Osteocyte (in vitro differentiated cells): ENCODE data around the gene CYSTM1. TPM values are rescaled to one million over a fixed set of nuclear protein-coding genes. Genes with fewer than 3 reads are reported as not detected.

ENCODE experiments used
- DNase-seq: peaks from one replicate; pipeline ENCODE4 v3.0.0; 2021; ENCODE audit warnings: mixed read lengths; ENCODE audit not compliant: unreplicated experiment; ENCODE audit errors: extremely low spot score
- H3K27ac Mint-ChIP-seq: one replicate; pipeline ENCODE4 v1.8.0; 2021; ENCODE audit warnings: mild to moderate bottlenecking, mixed read lengths; ENCODE audit not compliant: unreplicated experiment
- H3K27me3 Mint-ChIP-seq: one replicate; pipeline ENCODE4 v1.8.0; 2021; ENCODE audit warnings: mixed read lengths; ENCODE audit not compliant: unreplicated experiment
- H3K36me3 Mint-ChIP-seq: one replicate; pipeline ENCODE4 v1.8.0; 2021; ENCODE audit warnings: mixed read lengths; ENCODE audit not compliant: unreplicated experiment
- H3K4me1 Mint-ChIP-seq: one replicate; pipeline ENCODE4 v1.8.0; 2021; ENCODE audit warnings: mixed read lengths; ENCODE audit not compliant: unreplicated experiment
- H3K4me3 Mint-ChIP-seq: one replicate; pipeline ENCODE4 v1.8.0; 2021; ENCODE audit warnings: mild to moderate bottlenecking, moderate library complexity, mixed read lengths; ENCODE audit not compliant: unreplicated experiment
- H3K9me3 Mint-ChIP-seq: one replicate; pipeline ENCODE4 v1.8.0; 2021; ENCODE audit warnings: mixed read lengths; ENCODE audit not compliant: unreplicated experiment
- total RNA-seq: library from RNA; stranded (reverse); gene quantifications from 2 replicates; pipeline ENCODE4 v1.2.1, GENCODE V29; 2021
- TF ChIP-seq, protein P1 (sequence below): fragments of 200-600 bp; sonication (generic); IDR thresholded peaks from 2 replicates; pipeline ENCODE4 v1.5.0; 2021; ENCODE audit warnings: antibody characterized with exemption, mild to moderate bottlenecking, moderate library complexity

Gene CYSTM1
- total RNA-seq, 1 donor from 2014 or later: 26.7 TPM

- TF ChIP-seq, protein P1, sequence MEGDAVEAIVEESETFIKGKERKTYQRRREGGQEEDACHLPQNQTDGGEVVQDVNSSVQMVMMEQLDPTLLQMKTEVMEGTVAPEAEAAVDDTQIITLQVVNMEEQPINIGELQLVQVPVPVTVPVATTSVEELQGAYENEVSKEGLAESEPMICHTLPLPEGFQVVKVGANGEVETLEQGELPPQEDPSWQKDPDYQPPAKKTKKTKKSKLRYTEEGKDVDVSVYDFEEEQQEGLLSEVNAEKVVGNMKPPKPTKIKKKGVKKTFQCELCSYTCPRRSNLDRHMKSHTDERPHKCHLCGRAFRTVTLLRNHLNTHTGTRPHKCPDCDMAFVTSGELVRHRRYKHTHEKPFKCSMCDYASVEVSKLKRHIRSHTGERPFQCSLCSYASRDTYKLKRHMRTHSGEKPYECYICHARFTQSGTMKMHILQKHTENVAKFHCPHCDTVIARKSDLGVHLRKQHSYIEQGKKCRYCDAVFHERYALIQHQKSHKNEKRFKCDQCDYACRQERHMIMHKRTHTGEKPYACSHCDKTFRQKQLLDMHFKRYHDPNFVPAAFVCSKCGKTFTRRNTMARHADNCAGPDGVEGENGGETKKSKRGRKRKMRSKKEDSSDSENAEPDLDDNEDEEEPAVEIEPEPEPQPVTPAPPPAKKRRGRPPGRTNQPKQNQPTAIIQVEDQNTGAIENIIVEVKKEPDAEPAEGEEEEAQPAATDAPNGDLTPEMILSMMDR: no peak
- Mint-ChIP-seq H3K36me3 (peaks cover 7% of the 10 kb centered on the region), H3K27me3 (no peaks in the 10 kb centered on the region), H3K4me3 (no peak overlapping the region), H3K9me3 (no peaks in the 10 kb centered on the region), H3K4me1 (peaks cover 20% of the 10 kb centered on the region), H3K27ac (peak overlapping the region; percentile 52)
- DNase-seq: no peak
These were observed 15.2 kb downstream of the CYSTM1 start for GRCh38 chr5:140189977-140190871.

DNA sequence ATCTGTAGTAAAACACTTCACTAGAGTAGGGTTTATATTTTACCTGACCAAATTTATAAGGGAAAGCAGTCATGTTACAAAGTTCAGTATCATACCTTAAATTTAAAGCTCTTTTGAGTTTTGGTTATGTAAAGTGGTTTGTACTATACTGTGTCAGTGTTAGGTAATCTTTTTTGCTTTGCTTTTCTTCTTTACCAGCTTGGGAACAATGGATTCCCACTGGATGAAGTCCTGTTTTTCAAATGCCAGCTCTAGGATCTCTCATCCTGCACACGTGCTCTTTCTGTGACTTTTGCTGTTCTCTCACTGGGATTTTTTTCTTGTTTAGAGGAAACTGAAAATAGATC is 15.9 kb downstream of the CYSTM1 start:
- H3K36me3 Mint-ChIP-seq: peaks cover 7% of the 10 kb centered on the region
- peaks cover 20% of the 10 kb centered on the region for H3K4me1 Mint-ChIP-seq
- H3K27ac Mint-ChIP-seq: no peak overlapping the region
- H3K27me3 Mint-ChIP-seq: no peaks in the 10 kb centered on the region
- no peak for DNase-seq
- H3K4me3 Mint-ChIP-seq: no peak overlapping the region
- no peaks in the 10 kb centered on the region for H3K9me3 Mint-ChIP-seq
- TF ChIP-seq, protein P1: no peak

- H3K27me3 Mint-ChIP-seq: no peaks in the 10 kb centered on the region
- H3K4me1 Mint-ChIP-seq: peaks cover 20% of the 10 kb centered on the region
- H3K36me3 Mint-ChIP-seq: peaks cover 13% of the 10 kb centered on the region
- H3K9me3 Mint-ChIP-seq: no peaks in the 10 kb centered on the region
- TF ChIP-seq, protein P1: no peak
- no peak overlapping the region for H3K27ac Mint-ChIP-seq
- DNase-seq: no peak
- no peak overlapping the region for H3K4me3 Mint-ChIP-seq
These were observed 17.9 kb downstream of the CYSTM1 start for GRCh38 chr5:140192715-140193430.

DNA sequence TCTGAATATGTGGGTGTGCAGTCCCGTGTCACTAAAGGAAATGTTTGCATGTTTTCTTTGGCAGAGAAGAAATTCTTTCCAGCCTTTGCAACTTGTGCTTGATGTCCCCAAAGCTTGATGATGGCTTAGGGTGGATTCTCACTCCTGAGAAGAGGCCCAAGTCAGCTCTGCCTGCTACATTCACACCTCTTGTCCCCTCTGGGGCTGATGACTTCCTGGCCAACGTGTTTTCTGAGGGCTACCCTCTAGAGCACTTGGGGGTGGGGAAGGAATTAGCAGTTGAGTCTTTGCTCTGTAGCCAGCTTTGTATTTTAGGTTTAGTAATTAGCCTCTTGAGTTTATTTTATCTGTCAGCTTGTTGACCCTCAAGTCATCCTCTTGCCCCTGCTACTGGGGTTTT is 19.7 kb downstream of the CYSTM1 start:
- TF ChIP-seq, protein P1: no peak
- peaks cover 8% of the 10 kb centered on the region for H3K36me3 Mint-ChIP-seq
- H3K27me3 Mint-ChIP-seq: no peaks in the 10 kb centered on the region
- no peak for DNase-seq
- no peaks in the 10 kb centered on the region for H3K9me3 Mint-ChIP-seq
- no peak overlapping the region for H3K4me3 Mint-ChIP-seq
- peaks cover 16% of the 10 kb centered on the region for H3K4me1 Mint-ChIP-seq
- no peak overlapping the region for H3K27ac Mint-ChIP-seq
